ENCODE measurements around the gene PPFIBP1.

DNA sequence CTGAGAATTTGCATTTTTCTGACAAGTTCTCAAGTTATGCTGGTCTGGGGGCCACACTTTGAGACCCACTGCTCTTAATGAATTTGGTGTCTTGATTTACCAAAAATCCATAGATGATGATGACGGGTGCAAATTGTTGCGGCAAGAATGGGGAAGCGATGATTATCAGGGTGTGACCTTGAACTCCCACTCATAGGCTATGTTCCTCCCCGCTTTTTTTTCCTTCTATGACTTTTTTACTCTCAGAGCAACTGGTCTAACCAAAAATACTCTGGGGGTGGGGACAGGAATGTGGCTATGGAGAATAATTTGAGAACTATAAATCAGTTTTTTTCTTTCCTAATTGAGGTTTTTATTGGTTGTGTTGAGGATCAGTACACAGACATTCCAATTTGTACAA lies 83.6 kb downstream of the PPFIBP1 start:
- TF ChIP-seq CBX8 (IDR thresholded peaks at IDR 0.05) (no peak), RFX5 (IDR thresholded peaks at IDR 0.05) (no peak), BHLHE40 (IDR thresholded peaks at IDR 0.05; ENCODE audit: low read depth, low read length) (no peak), EP300 (IDR thresholded peaks at IDR 0.05) (no peak), POLR2AphosphoS2 (conservative IDR thresholded peaks at IDR 0.05; ENCODE audit: low read length) (no peak), MYC (IDR thresholded peaks at IDR 0.05; ENCODE audit: borderline replicate concordance, low read length) (no peak), ZC3H11A (IDR thresholded peaks at IDR 0.05) (no peak), RCOR1 (IDR thresholded peaks at IDR 0.05; ENCODE audit: low read depth, low read length) (no peak), CHD2 (IDR thresholded peaks at IDR 0.05; ENCODE audit: low read length, partially characterized antibody) (no peak), ZFP36 (IDR thresholded peaks at IDR 0.05; ENCODE audit: borderline replicate concordance, partially characterized antibody) (no peak), POLR2A (IDR thresholded peaks at IDR 0.05; ENCODE audit: low read length) (no peak)
- TF ChIP-seq, protein P1, sequence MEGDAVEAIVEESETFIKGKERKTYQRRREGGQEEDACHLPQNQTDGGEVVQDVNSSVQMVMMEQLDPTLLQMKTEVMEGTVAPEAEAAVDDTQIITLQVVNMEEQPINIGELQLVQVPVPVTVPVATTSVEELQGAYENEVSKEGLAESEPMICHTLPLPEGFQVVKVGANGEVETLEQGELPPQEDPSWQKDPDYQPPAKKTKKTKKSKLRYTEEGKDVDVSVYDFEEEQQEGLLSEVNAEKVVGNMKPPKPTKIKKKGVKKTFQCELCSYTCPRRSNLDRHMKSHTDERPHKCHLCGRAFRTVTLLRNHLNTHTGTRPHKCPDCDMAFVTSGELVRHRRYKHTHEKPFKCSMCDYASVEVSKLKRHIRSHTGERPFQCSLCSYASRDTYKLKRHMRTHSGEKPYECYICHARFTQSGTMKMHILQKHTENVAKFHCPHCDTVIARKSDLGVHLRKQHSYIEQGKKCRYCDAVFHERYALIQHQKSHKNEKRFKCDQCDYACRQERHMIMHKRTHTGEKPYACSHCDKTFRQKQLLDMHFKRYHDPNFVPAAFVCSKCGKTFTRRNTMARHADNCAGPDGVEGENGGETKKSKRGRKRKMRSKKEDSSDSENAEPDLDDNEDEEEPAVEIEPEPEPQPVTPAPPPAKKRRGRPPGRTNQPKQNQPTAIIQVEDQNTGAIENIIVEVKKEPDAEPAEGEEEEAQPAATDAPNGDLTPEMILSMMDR (IDR thresholded peaks at IDR 0.05): no peak
- TF ChIP-seq, protein P2, sequence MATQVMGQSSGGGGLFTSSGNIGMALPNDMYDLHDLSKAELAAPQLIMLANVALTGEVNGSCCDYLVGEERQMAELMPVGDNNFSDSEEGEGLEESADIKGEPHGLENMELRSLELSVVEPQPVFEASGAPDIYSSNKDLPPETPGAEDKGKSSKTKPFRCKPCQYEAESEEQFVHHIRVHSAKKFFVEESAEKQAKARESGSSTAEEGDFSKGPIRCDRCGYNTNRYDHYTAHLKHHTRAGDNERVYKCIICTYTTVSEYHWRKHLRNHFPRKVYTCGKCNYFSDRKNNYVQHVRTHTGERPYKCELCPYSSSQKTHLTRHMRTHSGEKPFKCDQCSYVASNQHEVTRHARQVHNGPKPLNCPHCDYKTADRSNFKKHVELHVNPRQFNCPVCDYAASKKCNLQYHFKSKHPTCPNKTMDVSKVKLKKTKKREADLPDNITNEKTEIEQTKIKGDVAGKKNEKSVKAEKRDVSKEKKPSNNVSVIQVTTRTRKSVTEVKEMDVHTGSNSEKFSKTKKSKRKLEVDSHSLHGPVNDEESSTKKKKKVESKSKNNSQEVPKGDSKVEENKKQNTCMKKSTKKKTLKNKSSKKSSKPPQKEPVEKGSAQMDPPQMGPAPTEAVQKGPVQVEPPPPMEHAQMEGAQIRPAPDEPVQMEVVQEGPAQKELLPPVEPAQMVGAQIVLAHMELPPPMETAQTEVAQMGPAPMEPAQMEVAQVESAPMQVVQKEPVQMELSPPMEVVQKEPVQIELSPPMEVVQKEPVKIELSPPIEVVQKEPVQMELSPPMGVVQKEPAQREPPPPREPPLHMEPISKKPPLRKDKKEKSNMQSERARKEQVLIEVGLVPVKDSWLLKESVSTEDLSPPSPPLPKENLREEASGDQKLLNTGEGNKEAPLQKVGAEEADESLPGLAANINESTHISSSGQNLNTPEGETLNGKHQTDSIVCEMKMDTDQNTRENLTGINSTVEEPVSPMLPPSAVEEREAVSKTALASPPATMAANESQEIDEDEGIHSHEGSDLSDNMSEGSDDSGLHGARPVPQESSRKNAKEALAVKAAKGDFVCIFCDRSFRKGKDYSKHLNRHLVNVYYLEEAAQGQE (IDR thresholded peaks at IDR 0.05): no peak

Measured in A549 (cell line).